K562 (cell line): ENCODE results near the gene B3GNT9. TPM values are rescaled to one million over a fixed set of nuclear protein-coding genes. Genes with fewer than 3 reads are reported as not detected.

Experiments
- CHCHD3 ChIP-seq: fragments of 250-450 bp; sonication (Bioruptor Pico); IDR thresholded peaks from 2 replicates; pipeline ENCODE4 v2.1.2; 2022; ENCODE audit warnings: mild to moderate bottlenecking
- FOXA1 ChIP-seq: fragments of 450-650 bp; IDR thresholded peaks from 2 replicates; pipeline ENCODE4 v1.6.1; 2016; ENCODE audit warnings: mild to moderate bottlenecking, borderline replicate concordance
- FOXK2 ChIP-seq, 2 experiments: fragments of 450-650 bp; IDR thresholded peaks in 1 of 2; conservative IDR thresholded peaks in 1 of 2; 2 replicates each; pipeline ENCODE4 v1.6.1; 2016; ENCODE audit warnings: low read depth in 2 of 2, mild to moderate bottlenecking in 1 of 2
- HDAC6 ChIP-seq: IDR thresholded peaks from 2 replicates; pipeline ENCODE4 v1.6.1; 2012; ENCODE audit warnings: low read depth, mild to moderate bottlenecking, control low read depth, inconsistent platforms, low read length, moderate library complexity
- MAZ ChIP-seq, 2 experiments: fragments of 450-650 bp in 1 of 2; sonication (generic) in 1 of 2; formaldehyde crosslinking; IDR thresholded peaks in 1 of 2; conservative IDR thresholded peaks in 1 of 2; 2 replicates each; pipeline versions ENCODE4 v1.4.0 to v1.5.0; 2020; ENCODE audit warnings: mild to moderate bottlenecking in 1 of 2, missing genetic modification reagents in 1 of 2
- NCOA2 ChIP-seq, 2 experiments: fragments of 450-650 bp; IDR thresholded peaks; 2 replicates each; pipeline ENCODE4 v1.6.1; 2018; ENCODE audit warnings: mild to moderate bottlenecking in 2 of 2, moderate library complexity in 1 of 2; ENCODE audit not compliant: partially characterized antibody in 2 of 2
- NR4A1 ChIP-seq, 2 experiments: fragments of 250-450 bp in 1 of 2; fragments of 450-650 bp in 1 of 2; sonication (Bioruptor Pico) in 1 of 2; IDR thresholded peaks; 2 replicates each; pipeline versions ENCODE4 v1.4.0 to v1.6.1; 2016 to 2020; ENCODE audit warnings: mild to moderate bottlenecking in 2 of 2, missing compliant biosample characterization in 1 of 2, missing genetic modification characterization in 1 of 2, moderate library complexity in 1 of 2
- PCBP1 ChIP-seq: fragments of 200-400 bp; formaldehyde crosslinking; IDR thresholded peaks from 2 replicates; pipeline ENCODE4 v1.6.1; 2018; ENCODE audit warnings: mild to moderate bottlenecking, low read depth, low read length; ENCODE audit not compliant: poor library complexity, severe bottlenecking
- PRMT5 ChIP-seq: sonication (generic); formaldehyde crosslinking; IDR thresholded peaks from 2 replicates; pipeline ENCODE4 v1.5.0; 2020; ENCODE audit warnings: missing genetic modification reagents
- PYGO2 ChIP-seq: fragments of 450-650 bp; IDR thresholded peaks from 2 replicates; pipeline ENCODE4 v1.6.1; 2016; ENCODE audit warnings: mild to moderate bottlenecking, missing genetic modification characterization, moderate library complexity, missing compliant biosample characterization
- RBM39 ChIP-seq: fragments of 200-400 bp; formaldehyde crosslinking; optimal IDR thresholded peaks from 2 replicates; pipeline ENCODE3; 2018; ENCODE audit warnings: low read depth, low read length
- RCOR1 ChIP-seq, 2 experiments: IDR thresholded peaks; 2 replicates each; pipeline ENCODE4 v1.6.1; 2012; ENCODE audit warnings: low read depth in 2 of 2, low read length in 2 of 2, borderline replicate concordance in 1 of 2, improper control_type of control experiment in 1 of 2
- SAP30 ChIP-seq: fragments of 200-600 bp; sonication (generic); IDR thresholded peaks from 2 replicates; pipeline ENCODE4 v1.6.1; 2012; ENCODE audit warnings: borderline replicate concordance, low read depth, mild to moderate bottlenecking, moderate library complexity, low read length, control low read depth, inconsistent platforms; ENCODE audit not compliant: insufficient read depth, poor library complexity, severe bottlenecking
- SMARCE1 ChIP-seq: fragments of 450-650 bp; IDR thresholded peaks from 2 replicates; pipeline ENCODE4 v1.7.1; 2016; ENCODE audit warnings: mild to moderate bottlenecking
- ZNF232 ChIP-seq: sonication (generic); formaldehyde crosslinking; IDR thresholded peaks from 2 replicates; pipeline ENCODE4 v1.8.0; 2022; ENCODE audit warnings: mild to moderate bottlenecking, missing genetic modification reagents
- polyA plus RNA-seq, 8 experiments: library from polyadenylated mRNA; depleted of rRNA in 4 of 8; stranded (reverse) in 5 of 8; unstranded in 3 of 8; fragments of >200 nt; fragmentation: Nextera tagmentation in 2 of 8; fragmentation: Illumina TruSeq in 1 of 8; extraction: Ambion mirVana in 2 of 8; extraction: Trizol in 1 of 8; gene quantifications; 2 replicates each; pipeline versions ENCODE4 v1.2.1 to v1.2.3, GENCODE V29; 2011 to 2014; ENCODE audit warnings: inconsistent platforms in 1 of 8, missing spikeins in 1 of 8
- total RNA-seq, 7 experiments: library from RNA; depleted of rRNA in 6 of 7; stranded (reverse); fragments of >200 nt in 6 of 7; fragmentation: Illumina TruSeq in 2 of 7; extraction: Trizol in 2 of 7; gene quantifications; 2 replicates each; pipeline versions ENCODE4 v1.2.1 to v1.2.3, GENCODE V29; 2011 to 2021; ENCODE audit warnings: low replicate concordance in 1 of 7
- TF ChIP-seq, protein P1 (sequence below): sonication (generic); formaldehyde crosslinking; IDR thresholded peaks from 2 replicates; pipeline ENCODE4 v1.8.1; 2023; ENCODE audit warnings: mild to moderate bottlenecking, missing genetic modification reagents
- TF ChIP-seq, protein P2 (sequence below), 2 experiments: fragments of 450-650 bp in 1 of 2; sonication (generic) in 1 of 2; formaldehyde crosslinking in 1 of 2; IDR thresholded peaks in 1 of 2; conservative IDR thresholded peaks in 1 of 2; 2 replicates each; pipeline versions ENCODE4 v1.6.1 to v1.8.1; 2016 to 2023; ENCODE audit warnings: mild to moderate bottlenecking in 2 of 2, moderate library complexity in 2 of 2, inconsistent platforms in 1 of 2, missing genetic modification reagents in 1 of 2
- TF ChIP-seq, protein P3 (sequence below): fragments of 250-450 bp; sonication (Bioruptor Pico); IDR thresholded peaks from 2 replicates; pipeline ENCODE4 v1.8.0; 2021; ENCODE audit warnings: borderline replicate concordance, mild to moderate bottlenecking, moderate library complexity; ENCODE audit not compliant: poor library complexity, severe bottlenecking
- TF ChIP-seq, protein P4 (sequence below): sonication (generic); formaldehyde crosslinking; IDR thresholded peaks from 2 replicates; pipeline ENCODE4 v1.8.0; 2022; ENCODE audit warnings: missing genetic modification reagents, mild to moderate bottlenecking, borderline replicate concordance

B3GNT9 gene
- total and polyA plus RNA-seq, 9 of the 15 experiments (the other 6 are each of a cell fraction or from before 2014, with no cell fraction given), result 0.01 to 1.8 (median 1.1) TPM; not detected in 1

DNA sequence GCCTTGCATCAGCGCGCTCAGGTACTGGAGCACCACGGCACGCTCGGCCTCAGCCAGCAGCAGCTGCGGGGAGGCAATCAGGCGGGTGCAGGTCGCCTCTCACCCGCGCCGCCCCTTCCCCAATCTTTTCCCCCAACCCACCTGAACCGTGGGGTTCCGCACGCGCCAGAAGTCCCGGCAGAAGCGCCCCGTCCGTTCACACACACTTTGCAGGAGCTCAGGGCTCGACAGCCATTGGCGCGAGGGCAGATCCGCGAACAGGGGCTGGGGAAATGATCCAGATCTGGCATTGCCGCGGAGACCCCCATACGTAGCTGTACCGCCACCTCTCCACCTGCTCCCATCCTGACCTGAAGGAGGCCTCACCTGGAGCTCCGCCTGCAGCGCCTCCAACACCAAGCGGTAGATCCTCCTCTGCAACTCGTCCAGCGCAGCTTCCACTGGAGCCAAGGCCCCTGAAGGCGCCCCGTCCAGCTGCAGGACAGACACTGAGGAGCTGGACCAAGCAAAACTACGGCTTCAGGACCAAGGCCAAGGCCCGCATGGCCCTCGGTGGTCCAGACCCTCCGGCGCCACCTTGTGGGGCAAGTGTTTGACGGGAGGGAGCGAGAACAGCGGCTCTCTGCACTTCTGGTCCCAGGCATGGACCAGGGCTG, 34.3 kb upstream of the B3GNT9 start (continued):
- TF ChIP-seq FOXK2 (conservative IDR thresholded peaks at IDR 0.05 in 1 of 2, IDR thresholded peaks at IDR 0.05 in 1 of 2; ENCODE audit: low read depth in 2 of 2) (0 out of 4 replicates have a peak, but pooled peaks of 1 of the 2 experiments have one; percentile 20), SMARCE1 (peak; percentile 93), PRMT5 (CRISPR knock-in tag) (peak; percentile 88), PYGO2 (tag) (no peak), FOXA1 (no peak), RBM39 (no peak), MAZ (CRISPR knock-in tag; conservative IDR thresholded peaks at IDR 0.05 in 1 of 2, IDR thresholded peaks at IDR 0.05 in 1 of 2) (peak in 1 of 2 experiments; percentile 97; a peak in 2 of 4 replicates), PCBP1 (no peak), NR4A1 (CRISPR knock-in tag; IDR thresholded peaks at IDR 0.05) (no peak), NR4A1 (tag; IDR thresholded peaks at IDR 0.05) (no peak), NCOA2 (IDR thresholded peaks at IDR 0.05; ENCODE audit: partially characterized antibody in 2 of 2) (no peak), RCOR1 (IDR thresholded peaks at IDR 0.05; ENCODE audit: borderline replicate concordance in 1 of 2, low read depth in 2 of 2, low read length in 2 of 2) (peak in 1 of 2 experiments; percentile 92; a peak in 2 of 4 replicates), ZNF232 (CRISPR knock-in tag) (peak; percentile 85; the same call in 1 of the 2 replicates), SAP30 (peak; percentile 87), HDAC6 (no peak), CHCHD3 (CRISPR knock-in tag) (no peak)
- TF ChIP-seq, protein P1, sequence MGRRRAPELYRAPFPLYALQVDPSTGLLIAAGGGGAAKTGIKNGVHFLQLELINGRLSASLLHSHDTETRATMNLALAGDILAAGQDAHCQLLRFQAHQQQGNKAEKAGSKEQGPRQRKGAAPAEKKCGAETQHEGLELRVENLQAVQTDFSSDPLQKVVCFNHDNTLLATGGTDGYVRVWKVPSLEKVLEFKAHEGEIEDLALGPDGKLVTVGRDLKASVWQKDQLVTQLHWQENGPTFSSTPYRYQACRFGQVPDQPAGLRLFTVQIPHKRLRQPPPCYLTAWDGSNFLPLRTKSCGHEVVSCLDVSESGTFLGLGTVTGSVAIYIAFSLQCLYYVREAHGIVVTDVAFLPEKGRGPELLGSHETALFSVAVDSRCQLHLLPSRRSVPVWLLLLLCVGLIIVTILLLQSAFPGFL (CRISPR knock-in tag), result 0 out of 2 replicates have a peak, but pooled peaks have one; percentile 66
- TF ChIP-seq, protein P2, sequence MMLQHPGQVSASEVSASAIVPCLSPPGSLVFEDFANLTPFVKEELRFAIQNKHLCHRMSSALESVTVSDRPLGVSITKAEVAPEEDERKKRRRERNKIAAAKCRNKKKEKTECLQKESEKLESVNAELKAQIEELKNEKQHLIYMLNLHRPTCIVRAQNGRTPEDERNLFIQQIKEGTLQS (IDR thresholded peaks at IDR 0.05), result no peak
- TF ChIP-seq, protein P2 (CRISPR knock-in tag; conservative IDR thresholded peaks at IDR 0.05), result peak; percentile 84
- TF ChIP-seq, protein P3, sequence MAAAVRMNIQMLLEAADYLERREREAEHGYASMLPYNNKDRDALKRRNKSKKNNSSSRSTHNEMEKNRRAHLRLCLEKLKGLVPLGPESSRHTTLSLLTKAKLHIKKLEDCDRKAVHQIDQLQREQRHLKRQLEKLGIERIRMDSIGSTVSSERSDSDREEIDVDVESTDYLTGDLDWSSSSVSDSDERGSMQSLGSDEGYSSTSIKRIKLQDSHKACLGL (CRISPR knock-in tag), result peak; percentile 63
- TF ChIP-seq, protein P4, sequence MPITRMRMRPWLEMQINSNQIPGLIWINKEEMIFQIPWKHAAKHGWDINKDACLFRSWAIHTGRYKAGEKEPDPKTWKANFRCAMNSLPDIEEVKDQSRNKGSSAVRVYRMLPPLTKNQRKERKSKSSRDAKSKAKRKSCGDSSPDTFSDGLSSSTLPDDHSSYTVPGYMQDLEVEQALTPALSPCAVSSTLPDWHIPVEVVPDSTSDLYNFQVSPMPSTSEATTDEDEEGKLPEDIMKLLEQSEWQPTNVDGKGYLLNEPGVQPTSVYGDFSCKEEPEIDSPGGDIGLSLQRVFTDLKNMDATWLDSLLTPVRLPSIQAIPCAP (CRISPR knock-in tag), result 0 out of 2 replicates have a peak, but pooled peaks have one; percentile 72
